ENCODE results near the gene BRF1.

DNA sequence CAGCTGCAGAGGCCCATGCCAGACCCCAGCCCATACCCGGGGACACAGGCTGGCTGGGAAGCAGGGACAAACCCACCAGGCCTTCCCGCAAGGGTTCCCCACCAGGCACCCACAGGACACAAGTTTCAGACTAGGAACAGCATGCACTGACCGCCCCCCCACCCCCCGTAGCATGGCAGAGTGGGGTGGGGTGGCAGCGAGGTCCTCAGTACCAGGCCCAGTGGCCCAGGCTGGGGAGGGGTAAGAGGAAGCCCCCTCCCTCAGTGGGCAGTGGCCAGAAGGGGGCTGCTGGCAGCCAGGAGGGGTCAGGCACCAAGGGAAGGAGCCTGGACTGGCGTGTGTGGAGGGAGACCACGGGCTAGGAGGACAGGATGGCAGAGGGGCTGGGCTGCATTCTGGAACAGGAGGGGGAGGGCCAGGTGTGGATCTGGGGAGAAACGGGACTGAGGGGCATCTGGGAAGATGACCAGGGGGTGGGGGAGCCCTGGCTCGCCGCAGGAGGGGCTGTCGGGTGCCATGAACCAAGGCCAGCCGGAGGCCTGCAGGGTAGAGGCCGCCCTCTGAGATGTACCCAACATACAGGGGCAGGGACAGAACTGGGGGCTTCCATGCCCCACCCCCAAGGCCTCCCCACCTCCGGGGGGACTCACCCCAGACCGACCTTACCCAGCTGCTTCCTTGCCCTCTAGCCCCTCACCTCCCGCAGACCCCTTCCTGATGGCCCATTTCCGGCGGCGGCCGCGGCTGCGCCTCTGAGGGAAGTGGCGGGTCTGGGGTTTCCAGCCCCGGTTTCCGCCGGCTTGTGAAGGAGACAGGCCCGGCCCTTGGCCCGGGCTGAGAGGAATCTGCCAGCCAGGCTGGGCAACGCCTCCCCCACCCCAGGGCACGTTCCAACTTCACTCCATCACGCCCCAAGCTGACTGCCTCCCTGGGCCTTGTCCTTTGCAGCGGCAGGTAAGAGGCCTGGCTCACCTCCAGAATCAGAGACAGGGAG is 126.6 kb downstream of the BRF1 start:
- TF ChIP-seq, protein P1, sequence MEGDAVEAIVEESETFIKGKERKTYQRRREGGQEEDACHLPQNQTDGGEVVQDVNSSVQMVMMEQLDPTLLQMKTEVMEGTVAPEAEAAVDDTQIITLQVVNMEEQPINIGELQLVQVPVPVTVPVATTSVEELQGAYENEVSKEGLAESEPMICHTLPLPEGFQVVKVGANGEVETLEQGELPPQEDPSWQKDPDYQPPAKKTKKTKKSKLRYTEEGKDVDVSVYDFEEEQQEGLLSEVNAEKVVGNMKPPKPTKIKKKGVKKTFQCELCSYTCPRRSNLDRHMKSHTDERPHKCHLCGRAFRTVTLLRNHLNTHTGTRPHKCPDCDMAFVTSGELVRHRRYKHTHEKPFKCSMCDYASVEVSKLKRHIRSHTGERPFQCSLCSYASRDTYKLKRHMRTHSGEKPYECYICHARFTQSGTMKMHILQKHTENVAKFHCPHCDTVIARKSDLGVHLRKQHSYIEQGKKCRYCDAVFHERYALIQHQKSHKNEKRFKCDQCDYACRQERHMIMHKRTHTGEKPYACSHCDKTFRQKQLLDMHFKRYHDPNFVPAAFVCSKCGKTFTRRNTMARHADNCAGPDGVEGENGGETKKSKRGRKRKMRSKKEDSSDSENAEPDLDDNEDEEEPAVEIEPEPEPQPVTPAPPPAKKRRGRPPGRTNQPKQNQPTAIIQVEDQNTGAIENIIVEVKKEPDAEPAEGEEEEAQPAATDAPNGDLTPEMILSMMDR (conservative IDR thresholded peaks at IDR 0.05 in 1 of 2, IDR thresholded peaks at IDR 0.05 in 1 of 2; ENCODE audit: low read depth in 1 of 2, low read length in 2 of 2): no peak
- TF ChIP-seq EZH2 (IDR thresholded peaks at IDR 0.05; ENCODE audit: low read length, missing control alignments): no peak

All from fibroblast of lung (primary cell).